ENCODE measurements around the gene LRP2.
"Not testable (repeated sequence)": the region's sequence is repeated elsewhere in the genome, so short reads cannot be mapped to it uniquely, and the experiment has no call there.

Gene LRP2

DNA sequence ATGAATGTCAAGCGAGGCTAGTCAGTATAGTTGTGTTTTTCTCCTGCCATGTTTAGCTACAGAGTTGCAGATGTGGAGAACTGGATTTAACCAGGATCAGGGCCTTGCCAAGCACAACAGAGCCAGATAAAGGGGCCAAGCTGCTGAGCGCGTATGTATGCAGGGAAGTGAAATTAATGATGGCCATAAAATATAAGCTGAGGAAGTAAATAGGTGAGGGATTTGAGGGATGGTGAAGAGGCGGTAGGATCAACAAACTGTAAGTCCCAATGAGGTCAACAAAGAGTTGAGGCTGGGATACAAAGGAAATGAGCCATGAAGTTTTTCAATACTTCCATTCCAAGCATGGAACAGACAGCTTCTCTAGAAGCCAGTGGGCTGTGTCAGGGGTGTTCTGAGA lies 10.6 kb downstream of the LRP2 start:
- in situ Hi-C loops (cut with MboI; ENCODE audit: low pct_unique_long_range_greater_than_20kb, low sequenced_read_pairs), result no loop called here
- no peak for DNase-seq

GRCh38 chr2:169349535-169349934 lies 12.8 kb downstream of the LRP2 start:
- in situ Hi-C loops (cut with MboI; ENCODE audit: low pct_unique_long_range_greater_than_20kb, low sequenced_read_pairs), result no loop called here
- DNase-seq, result no peak

- in situ Hi-C loops (cut with MboI; ENCODE audit: low pct_unique_long_range_greater_than_20kb, low sequenced_read_pairs), result no loop called here
- no peak for DNase-seq
These were observed 13.9 kb downstream of the LRP2 start for GRCh38 chr2:169348321-169349024.

DNA sequence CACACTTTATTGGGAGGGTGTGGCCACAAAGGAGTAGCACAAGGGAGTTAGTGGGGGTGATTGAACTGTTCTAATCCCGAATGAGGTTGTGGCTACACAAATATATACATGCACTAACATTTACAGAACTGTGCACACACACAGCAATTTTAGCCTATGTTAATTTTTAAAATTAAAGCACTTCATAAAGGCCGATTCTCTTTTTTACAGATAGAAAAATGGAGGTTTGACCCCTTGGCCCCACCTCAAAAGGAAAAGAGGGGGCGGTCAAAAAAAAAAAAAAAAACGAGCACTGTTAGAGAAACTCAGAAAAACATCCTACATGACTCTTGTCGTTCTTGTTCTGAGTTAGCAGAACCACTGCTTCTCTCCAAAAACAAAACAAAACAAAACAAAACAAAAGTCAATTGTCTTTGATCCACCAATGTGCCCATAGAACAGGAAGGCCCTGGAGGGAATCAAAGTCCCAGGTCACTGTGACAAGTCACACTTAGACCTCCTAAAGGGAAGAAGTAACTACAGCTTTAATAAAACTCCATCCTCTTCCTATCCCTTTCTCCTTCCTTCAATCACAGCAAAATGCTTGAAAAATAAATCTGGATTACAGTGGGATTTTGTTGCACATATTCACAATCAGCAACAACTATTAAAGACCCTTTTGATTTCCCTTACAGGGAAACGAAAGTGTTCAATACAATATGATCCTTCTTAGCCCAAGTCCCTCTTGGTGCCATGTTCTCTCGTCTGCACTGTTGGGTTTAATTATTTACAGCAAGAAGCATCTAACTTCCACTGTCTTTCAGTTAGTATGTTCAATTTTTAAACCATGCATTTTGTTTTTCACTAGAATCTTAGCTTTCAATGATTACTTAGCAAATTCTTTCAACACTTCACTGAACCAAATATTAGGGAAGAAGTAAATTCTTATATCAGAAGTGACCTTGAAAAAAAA lies 16.6 kb downstream of the LRP2 start:
- no peak for DNase-seq

DNA sequence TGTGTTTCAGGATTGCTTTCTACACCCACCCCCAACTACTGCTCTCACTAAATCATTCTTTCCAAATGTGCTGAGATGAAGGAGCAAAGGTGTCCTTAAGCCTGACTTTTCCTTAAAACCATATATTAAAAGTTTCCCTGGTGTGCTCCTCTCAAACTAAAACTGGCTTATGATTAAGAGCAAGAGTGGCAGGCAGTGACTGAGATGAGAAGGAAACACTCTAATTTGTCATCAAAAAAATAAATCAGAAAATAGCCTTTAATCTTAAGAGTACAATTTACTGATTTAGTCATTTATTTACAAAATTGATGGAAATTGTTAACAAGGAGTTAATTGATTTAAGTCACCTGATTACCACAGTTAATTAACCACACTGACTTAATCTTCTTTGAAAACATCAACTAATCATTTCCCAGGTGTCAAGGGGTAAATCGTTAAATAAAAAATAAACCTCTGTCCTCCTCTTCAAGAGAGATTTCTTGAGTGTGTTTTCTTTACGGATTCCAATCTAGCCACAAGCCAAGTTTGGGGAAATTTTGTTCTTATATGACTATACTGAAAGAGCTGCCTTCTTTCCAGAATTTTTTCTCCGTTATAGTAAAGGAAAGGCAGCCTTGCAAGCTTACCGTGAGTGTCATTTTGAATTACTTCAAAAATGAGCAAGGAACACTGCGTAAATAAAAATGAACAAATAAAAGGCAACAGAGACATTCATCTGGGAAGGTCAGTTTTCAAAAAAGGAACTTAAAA lies 17.4 kb downstream of the LRP2 start:
- in situ Hi-C loops (cut with MboI; ENCODE audit: low pct_unique_long_range_greater_than_20kb, low sequenced_read_pairs), result no loop called here
- DNase-seq, result no peak

More for the DNA sequence above, 16.6 kb downstream of the LRP2 start:
- in situ Hi-C loops (cut with MboI; ENCODE audit: low pct_unique_long_range_greater_than_20kb, low sequenced_read_pairs), result no loop called here

DNA sequence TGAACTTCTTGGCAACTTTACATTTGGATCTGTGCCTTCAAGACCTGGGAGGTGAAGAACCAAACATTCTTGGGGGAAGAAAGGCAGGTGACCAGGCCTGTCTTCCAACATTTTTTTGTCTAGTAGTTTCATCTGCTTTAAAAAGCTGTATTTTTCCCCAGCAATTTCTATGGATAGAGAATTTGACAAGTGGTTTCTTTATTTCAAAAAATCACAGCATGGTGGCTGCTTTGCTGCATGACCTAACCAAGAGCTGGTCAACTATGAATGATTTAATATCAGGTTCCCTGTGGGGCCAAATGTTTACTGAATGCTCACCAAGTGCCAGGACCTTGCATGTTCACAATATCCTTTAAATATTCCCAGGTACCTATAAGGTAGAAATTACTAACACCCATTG lies 19.1 kb downstream of the LRP2 start:
- in situ Hi-C loops (cut with MboI; ENCODE audit: low pct_unique_long_range_greater_than_20kb, low sequenced_read_pairs), result no loop called here

DNA sequence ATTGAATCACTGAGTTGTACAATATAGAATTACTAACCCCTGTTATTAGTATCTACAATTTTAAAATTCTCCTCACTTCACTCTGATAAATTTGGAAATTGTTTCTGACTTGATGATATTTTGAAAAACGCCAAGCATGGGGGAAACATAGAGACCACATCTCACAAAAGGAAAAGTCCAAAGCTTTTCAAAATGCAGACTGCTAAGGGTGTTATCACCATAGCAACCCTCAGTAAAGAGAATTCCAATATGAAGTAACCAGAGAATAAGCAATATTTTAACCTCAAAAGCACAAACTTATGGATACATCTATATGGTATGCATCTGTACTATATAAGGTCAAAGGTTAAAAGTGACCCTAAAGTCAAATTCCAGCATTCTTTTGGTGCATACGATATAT lies 22.7 kb downstream of the LRP2 start:
- DNase-seq, result no peak
- in situ Hi-C loops (cut with MboI; ENCODE audit: low pct_unique_long_range_greater_than_20kb, low sequenced_read_pairs), result no loop called here

More for the DNA sequence above, 19.1 kb downstream of the LRP2 start:
- DNase-seq, result no peak

DNA sequence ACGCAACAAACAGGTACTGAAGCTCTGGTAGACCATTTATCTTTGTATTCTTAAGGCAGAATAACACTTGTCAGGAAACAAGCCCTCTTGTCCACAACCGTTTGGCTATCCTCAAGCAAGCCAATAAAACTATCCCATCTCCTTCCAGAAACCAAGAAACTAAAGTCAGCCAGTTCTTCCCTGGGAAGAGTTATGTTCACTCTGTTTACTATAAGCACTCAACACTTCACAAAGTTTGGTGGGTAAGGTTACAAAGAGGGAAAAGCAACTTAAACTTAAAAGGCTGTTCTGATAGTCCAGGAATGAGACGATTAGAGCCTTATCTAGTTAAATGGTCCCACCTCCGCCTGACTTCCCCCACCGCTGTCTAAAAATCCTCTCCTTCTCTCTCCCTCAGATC lies 25.6 kb downstream of the LRP2 start:
- in situ Hi-C loops (cut with MboI; ENCODE audit: low pct_unique_long_range_greater_than_20kb, low sequenced_read_pairs), result no loop called here
- DNase-seq, result no peak

- no peak for DNase-seq
- in situ Hi-C loops (cut with MboI; ENCODE audit: low pct_unique_long_range_greater_than_20kb, low sequenced_read_pairs), result no loop called here
These were observed 31.7 kb downstream of the LRP2 start for GRCh38 chr2:169330555-169331198.

DNA sequence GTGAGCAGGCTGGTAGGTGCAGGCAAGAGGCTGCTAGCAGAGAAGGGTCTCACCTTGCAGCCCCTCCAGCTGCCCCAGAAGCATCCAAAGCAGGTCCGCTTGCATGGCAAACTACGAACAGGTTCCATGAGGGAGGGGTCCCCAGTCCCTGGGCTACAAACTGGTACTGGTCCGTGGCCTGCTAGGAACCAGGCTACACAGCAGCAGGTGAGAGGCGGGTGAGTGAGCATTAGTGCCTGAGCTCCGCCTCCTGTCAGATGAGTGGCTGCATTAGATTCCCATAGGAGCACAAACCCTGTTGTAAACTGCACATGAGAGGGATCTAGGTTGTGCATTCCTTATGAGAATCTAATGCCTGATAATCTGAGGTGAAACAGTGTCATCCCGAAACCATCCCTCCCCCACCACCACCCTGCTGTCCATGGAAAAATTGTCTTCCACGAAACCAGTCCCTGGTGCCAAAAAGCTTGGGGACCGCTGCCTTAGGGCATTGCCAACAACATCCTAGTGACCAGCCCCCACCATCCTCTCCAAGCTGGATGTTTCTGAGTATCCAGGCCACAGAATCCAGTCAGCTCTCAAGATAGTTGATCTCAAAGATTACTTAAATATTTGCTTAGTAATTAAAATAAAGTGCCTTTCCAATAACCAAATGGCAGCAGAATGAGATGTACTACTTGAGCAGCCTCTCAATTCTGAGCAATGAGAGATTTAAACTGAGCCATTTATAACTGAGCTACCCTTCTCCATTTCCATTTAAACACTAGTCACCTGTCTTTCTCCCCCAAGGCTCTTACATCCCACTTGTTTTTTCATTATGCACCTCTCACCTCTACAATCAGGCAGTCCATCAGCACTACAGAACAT lies 32.4 kb downstream of the LRP2 start:
- in situ Hi-C loops (cut with MboI; ENCODE audit: low pct_unique_long_range_greater_than_20kb, low sequenced_read_pairs), result no loop called here
- DNase-seq, result no peak

- in situ Hi-C loops (cut with MboI; ENCODE audit: low pct_unique_long_range_greater_than_20kb, low sequenced_read_pairs), result no loop called here
- DNase-seq, result no peak
These were observed 33.5 kb downstream of the LRP2 start for GRCh38 chr2:169328785-169329184.

- DNase-seq; in situ Hi-C loops (cut with MboI; ENCODE audit: low pct_unique_long_range_greater_than_20kb, low sequenced_read_pairs): not testable (repeated sequence)
These were observed 34.5 kb downstream of the LRP2 start for GRCh38 chr2:169327837-169328236.

- in situ Hi-C loops (cut with MboI; ENCODE audit: low pct_unique_long_range_greater_than_20kb, low sequenced_read_pairs), result not testable (repeated sequence)
These were observed 36.4 kb downstream of the LRP2 start for GRCh38 chr2:169325886-169326285.

DNA sequence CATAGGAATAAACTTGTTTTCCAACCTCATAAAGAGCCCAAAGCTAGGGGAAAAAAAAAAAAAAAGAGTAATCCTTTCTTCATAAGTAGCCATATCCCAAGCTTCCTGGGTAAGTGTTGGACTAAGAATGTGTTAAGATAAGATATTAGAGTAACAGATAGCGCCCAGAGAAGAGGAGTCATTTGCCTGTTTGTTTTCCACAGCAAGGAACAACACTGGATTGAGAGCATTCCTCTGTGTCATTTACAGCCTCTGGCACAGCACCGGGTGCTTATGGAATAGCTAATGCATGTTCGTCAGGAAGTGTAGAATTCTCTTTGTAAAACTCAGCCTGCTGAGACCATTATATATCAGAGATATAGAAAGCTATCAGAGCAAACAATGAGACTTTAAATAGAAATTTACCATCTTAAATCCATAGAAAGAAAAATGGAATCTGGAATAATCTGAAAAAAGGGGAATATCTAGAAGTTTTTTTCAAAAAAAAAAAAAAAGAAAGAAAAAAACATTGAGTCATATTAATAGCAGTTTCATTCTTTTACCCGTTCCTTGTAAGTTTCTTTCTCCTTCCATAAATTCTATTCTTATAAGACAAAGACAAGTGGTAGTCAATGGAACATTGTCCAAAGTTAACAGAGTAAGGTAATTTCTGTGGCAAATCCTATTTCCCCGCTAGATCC lies 37.6 kb downstream of the LRP2 start:
- in situ Hi-C loops (cut with MboI; ENCODE audit: low pct_unique_long_range_greater_than_20kb, low sequenced_read_pairs), result no loop called here
- DNase-seq, result no peak

More at GRCh38 chr2:169325886-169326285, 36.4 kb downstream of the LRP2 start:
- DNase-seq, result not testable (repeated sequence)

- in situ Hi-C loops (cut with MboI; ENCODE audit: low pct_unique_long_range_greater_than_20kb, low sequenced_read_pairs), result no loop called here
- no peak for DNase-seq
These were observed 38.5 kb downstream of the LRP2 start for GRCh38 chr2:169323841-169324240.

DNA sequence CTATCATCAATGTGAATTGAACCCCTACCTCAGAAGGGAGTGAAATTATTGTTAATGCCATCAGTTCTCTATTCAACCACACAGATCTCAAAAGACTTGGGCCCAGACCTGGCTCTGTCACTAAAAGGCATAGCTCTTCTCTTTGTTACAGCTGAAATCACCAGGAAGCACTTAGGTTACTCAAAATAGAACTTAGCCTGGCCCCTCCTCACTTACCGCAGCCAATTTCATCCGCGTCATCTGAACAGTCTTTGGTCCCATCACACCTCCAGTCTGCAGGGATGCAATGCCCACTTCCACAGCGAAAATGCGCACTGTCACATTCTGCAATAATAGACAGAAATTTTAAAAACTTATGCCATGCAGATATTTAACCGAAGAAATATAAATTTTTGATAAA lies 41.8 kb downstream of the LRP2 start:
- no peak for DNase-seq
- in situ Hi-C loops (cut with MboI; ENCODE audit: low pct_unique_long_range_greater_than_20kb, low sequenced_read_pairs), result no loop called here

DNA sequence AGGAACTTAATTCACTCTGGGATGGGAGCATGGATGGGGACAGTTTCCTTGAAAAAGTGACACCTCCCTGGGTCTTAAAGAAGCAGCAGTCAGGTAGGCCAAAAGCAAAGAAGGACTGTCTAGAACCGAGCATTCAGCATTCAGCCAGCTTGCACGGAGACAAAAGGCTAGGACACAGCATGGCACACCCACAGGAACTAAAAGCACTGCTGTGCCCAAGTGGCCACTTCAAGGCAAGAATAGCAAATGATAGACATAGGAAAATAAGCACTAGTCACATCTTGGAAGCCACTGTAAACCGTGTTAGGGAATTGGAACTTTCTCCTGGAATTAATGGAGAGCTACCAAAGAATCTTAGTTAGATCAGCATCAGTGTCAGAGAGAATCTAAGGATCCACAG lies 47.0 kb downstream of the LRP2 start:
- DNase-seq, result no peak
- in situ Hi-C loops (cut with MboI; ENCODE audit: low pct_unique_long_range_greater_than_20kb, low sequenced_read_pairs), result no loop called here

DNA sequence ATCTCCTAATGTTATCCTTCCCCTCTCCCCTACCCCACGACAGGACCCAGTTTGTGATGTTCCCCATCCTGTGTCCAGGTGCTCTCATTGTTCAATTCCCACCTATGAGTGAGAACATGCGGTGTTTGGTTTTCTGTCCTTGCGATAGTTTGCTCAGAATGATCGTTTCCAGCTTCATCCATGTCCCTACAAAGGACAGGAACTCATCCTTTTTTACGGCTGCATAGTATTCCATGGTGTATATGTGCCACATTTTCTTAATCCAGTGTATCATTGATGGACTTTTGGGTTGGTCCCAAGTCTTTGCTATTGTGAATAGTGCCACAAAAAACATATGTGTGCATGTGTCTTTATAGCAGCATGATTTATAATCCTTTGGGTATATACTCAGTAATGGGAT lies 54.0 kb downstream of the LRP2 start:
- in situ Hi-C loops (cut with MboI; ENCODE audit: low pct_unique_long_range_greater_than_20kb, low sequenced_read_pairs); DNase-seq: not testable (repeated sequence)

Data from KBM-7 (cell line).